GM23338 (cell line): ENCODE results near the gene LRRC2. TPM values are rescaled to one million over a fixed set of nuclear protein-coding genes. Genes with fewer than 3 reads are reported as not detected.

Experiments used
- ATAC-seq: fragments of 200-7000 bp; cut with Tn5 transposase; 3 replicates; pipeline ENCODE4 v1.9.1; 2020
- DNase-seq: peaks from one replicate; pipeline ENCODE4 v3.0.0-alpha.2; 2015; ENCODE audit warnings: low spot score
- H2AFZ ChIP-seq: fragments of 200-600 bp; sonication (generic); 2 replicates; pipeline ENCODE4 v1.8.0; 2016; ENCODE audit warnings: antibody characterized with exemption, mild to moderate bottlenecking, moderate library complexity
- H3F3A ChIP-seq: fragments of 200-600 bp; sonication (generic); replicated peaks from 2 replicates; pipeline ENCODE4 v1.8.0; 2017; ENCODE audit warnings: antibody characterized with exemption, mixed run types, low read depth
- H3K27ac ChIP-seq: fragments of 200-600 bp; sonication (generic); 2 replicates; pipeline ENCODE4 v1.6.1; 2016; ENCODE audit warnings: low read depth
- H3K27me3 ChIP-seq: fragments of 200-600 bp; sonication (generic); 2 replicates; pipeline ENCODE4 v1.8.0; 2016; ENCODE audit warnings: mild to moderate bottlenecking, mixed run types, moderate library complexity; ENCODE audit not compliant: insufficient read depth
- H3K36me3 ChIP-seq: fragments of 200-600 bp; sonication (generic); 2 replicates; pipeline ENCODE4 v1.8.0; 2016; ENCODE audit warnings: mild to moderate bottlenecking; ENCODE audit not compliant: insufficient read depth
- H3K4me1 ChIP-seq: fragments of 200-600 bp; sonication (generic); 2 replicates; pipeline ENCODE4 v1.8.0; 2016; ENCODE audit warnings: mild to moderate bottlenecking, moderate library complexity; ENCODE audit not compliant: insufficient read depth
- H3K4me2 ChIP-seq: fragments of 200-600 bp; sonication (generic); 2 replicates; pipeline ENCODE4 v1.7.1; 2017; ENCODE audit warnings: mixed run types
- H3K4me3 ChIP-seq: fragments of 200-600 bp; sonication (generic); 2 replicates; pipeline ENCODE4 v1.6.1; 2016; ENCODE audit warnings: mixed run types
- H3K79me2 ChIP-seq: fragments of 200-600 bp; sonication (generic); replicated peaks from 2 replicates; pipeline ENCODE4 v1.8.0; 2017; ENCODE audit warnings: mild to moderate bottlenecking; ENCODE audit not compliant: insufficient read depth
- H3K9me2 ChIP-seq: fragments of 200-600 bp; sonication (generic); 2 replicates; pipeline ENCODE4 v1.8.0; 2017; ENCODE audit not compliant: insufficient read depth
- H4K20me1 ChIP-seq: fragments of 200-600 bp; sonication (generic); replicated peaks from 2 replicates; pipeline ENCODE4 v1.8.0; 2017; ENCODE audit warnings: mild to moderate bottlenecking; ENCODE audit not compliant: insufficient read depth
- H3K27ac Mint-ChIP-seq: 2 replicates; pipeline ENCODE4 v1.8.0; 2020; ENCODE audit warnings: inconsistent platforms, mild to moderate bottlenecking, moderate library complexity, mixed read lengths
- H3K27me3 Mint-ChIP-seq: 3 replicates; pipeline ENCODE4 v1.8.0; 2022; ENCODE audit warnings: low read depth, mild to moderate bottlenecking, moderate library complexity, mixed read lengths, inconsistent platforms; ENCODE audit not compliant: insufficient read depth, poor library complexity
- H3K36me3 Mint-ChIP-seq: 3 replicates; pipeline ENCODE4 v1.8.0; 2021; ENCODE audit warnings: low read depth, mild to moderate bottlenecking, inconsistent platforms, moderate library complexity, mixed read lengths
- H3K4me1 Mint-ChIP-seq: 3 replicates; pipeline ENCODE4 v1.8.0; 2020; ENCODE audit warnings: mild to moderate bottlenecking, inconsistent platforms, mixed read lengths
- H3K4me3 Mint-ChIP-seq: 3 replicates; pipeline ENCODE4 v1.8.0; 2021; ENCODE audit warnings: moderate library complexity, mild to moderate bottlenecking, inconsistent platforms, mixed read lengths
- H3K9me3 Mint-ChIP-seq: 3 replicates; pipeline ENCODE4 v1.8.0; 2020; ENCODE audit warnings: moderate library complexity, mild to moderate bottlenecking, inconsistent platforms, mixed read lengths
- CREB1 ChIP-seq: fragments of 250-450 bp; sonication (Bioruptor Pico); IDR thresholded peaks from 2 replicates; pipeline ENCODE4 v1.5.0; 2020; ENCODE audit warnings: low read depth, mild to moderate bottlenecking, moderate library complexity
- EZH2 ChIP-seq: fragments of 200-600 bp; sonication (generic); IDR thresholded peaks from one replicate; pipeline ENCODE4 v1.8.0; 2017; ENCODE audit warnings: antibody characterized with exemption, mild to moderate bottlenecking, low read depth; ENCODE audit not compliant: unreplicated experiment
- EZH2phosphoT487 ChIP-seq: fragments of 200-600 bp; sonication (generic); IDR thresholded peaks from one replicate; pipeline ENCODE4 v1.8.1; 2018; ENCODE audit warnings: antibody characterized with exemption; ENCODE audit not compliant: unreplicated experiment
- NANOG ChIP-seq: IDR thresholded peaks from 2 replicates; pipeline ENCODE4 v1.6.1; 2016; ENCODE audit warnings: antibody characterized with exemption, borderline replicate concordance
- STAT1 ChIP-seq: IDR thresholded peaks from one replicate; pipeline ENCODE4 v1.6.1; 2016; ENCODE audit warnings: antibody characterized with exemption; ENCODE audit not compliant: unreplicated experiment
- ZNF114 ChIP-seq: fragments of 250-450 bp; sonication (Bioruptor Pico); IDR thresholded peaks from 2 replicates; pipeline ENCODE4 v1.5.0; 2020; ENCODE audit warnings: mild to moderate bottlenecking, moderate library complexity
- ZNF331 ChIP-seq: fragments of 250-450 bp; sonication (Bioruptor Pico); IDR thresholded peaks from 2 replicates; pipeline ENCODE4 v1.5.0; 2020; ENCODE audit warnings: low read depth, mild to moderate bottlenecking, moderate library complexity
- polyA plus RNA-seq: library from polyadenylated mRNA; unstranded; fragments of >200 nt; fragmentation: Nextera tagmentation; extraction: Ambion mirVana; gene quantifications from 2 replicates; pipeline ENCODE4 v1.2.1, GENCODE V29; 2016
- total RNA-seq: library from RNA; depleted of rRNA; stranded (reverse); fragments of >200 nt; shearing (Covaris generic); gene quantifications from 2 replicates; pipeline ENCODE4 v1.2.3, GENCODE V29; 2014
- TF ChIP-seq, protein P1 (sequence below): fragments of 250-450 bp; sonication (Bioruptor Pico); IDR thresholded peaks from 2 replicates; pipeline ENCODE4 v1.5.0; 2020; ENCODE audit warnings: mild to moderate bottlenecking, moderate library complexity
- TF ChIP-seq, protein P2 (sequence below): IDR thresholded peaks from 2 replicates; pipeline ENCODE4 v1.6.1; 2016; ENCODE audit warnings: antibody characterized with exemption
- TF ChIP-seq, protein P3 (sequence below), 2 experiments: fragments of 200-600 bp in 1 of 2; sonication (generic) in 1 of 2; conservative IDR thresholded peaks; 2 replicates each; pipeline versions ENCODE4 v1.5.1 to v1.6.1; 2016 to 2017; ENCODE audit warnings: antibody characterized with exemption in 2 of 2, low read depth in 2 of 2, mild to moderate bottlenecking in 2 of 2, moderate library complexity in 1 of 2

Gene LRRC2
- total and polyA plus RNA-seq, 2 experiments from 2014 or later: 6.5 to 7.1 TPM

DNA sequence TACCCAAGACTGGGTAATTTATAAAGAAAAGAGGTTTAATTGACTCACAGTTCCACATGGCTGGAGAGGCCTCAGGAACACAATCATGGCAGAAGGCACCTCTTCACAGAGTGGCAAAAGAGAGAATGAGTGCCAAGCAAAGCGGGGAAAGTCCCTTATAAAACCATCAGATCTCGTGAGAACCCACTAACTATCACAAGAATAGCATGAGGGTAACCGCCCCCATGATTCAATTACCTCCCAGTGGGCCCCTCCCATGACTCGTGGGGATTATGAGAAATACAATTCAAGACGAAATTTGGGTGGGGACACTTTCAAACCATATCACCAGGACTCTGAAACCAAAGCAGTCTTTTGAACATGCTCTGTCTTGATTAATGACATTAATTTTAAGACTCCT lies 61.3 kb downstream of the LRRC2 start:
- Histone ChIP-seq H3K27ac (0 out of 2 replicates have a peak overlapping the region, but pooled peaks have one; percentile 6), H4K20me1 (no peaks in the 10 kb centered on the region)
- ATAC-seq: no peak

More for the DNA sequence above, 61.3 kb downstream of the LRRC2 start:
- no peaks in the 10 kb centered on the region for H3K27me3 ChIP-seq
- H3K27me3 Mint-ChIP-seq: peaks cover 13% of the 10 kb centered on the region
- H3F3A ChIP-seq: peaks cover 8% of the 10 kb centered on the region; the same call in 1 of the 2 replicates
- H3K4me3 ChIP-seq: no peak overlapping the region
- peaks cover 6% of the 10 kb centered on the region; the same call in 1 of the 2 replicates for H3K9me2 ChIP-seq
- H3K36me3 Mint-ChIP-seq: no peaks in the 10 kb centered on the region; the same call in 2 of the 3 replicates
- no peaks in the 10 kb centered on the region for H3K36me3 ChIP-seq
- peaks cover 29% of the 10 kb centered on the region for H3K4me1 Mint-ChIP-seq
- no peak for DNase-seq
- H3K4me3 Mint-ChIP-seq: no peak overlapping the region
- no peak overlapping the region for H2AFZ ChIP-seq
- H3K79me2 ChIP-seq: no peaks in the 10 kb centered on the region
- H3K4me2 ChIP-seq: no peak overlapping the region
- H3K4me1 ChIP-seq: peaks cover 24% of the 10 kb centered on the region
- TF ChIP-seq, protein P1, sequence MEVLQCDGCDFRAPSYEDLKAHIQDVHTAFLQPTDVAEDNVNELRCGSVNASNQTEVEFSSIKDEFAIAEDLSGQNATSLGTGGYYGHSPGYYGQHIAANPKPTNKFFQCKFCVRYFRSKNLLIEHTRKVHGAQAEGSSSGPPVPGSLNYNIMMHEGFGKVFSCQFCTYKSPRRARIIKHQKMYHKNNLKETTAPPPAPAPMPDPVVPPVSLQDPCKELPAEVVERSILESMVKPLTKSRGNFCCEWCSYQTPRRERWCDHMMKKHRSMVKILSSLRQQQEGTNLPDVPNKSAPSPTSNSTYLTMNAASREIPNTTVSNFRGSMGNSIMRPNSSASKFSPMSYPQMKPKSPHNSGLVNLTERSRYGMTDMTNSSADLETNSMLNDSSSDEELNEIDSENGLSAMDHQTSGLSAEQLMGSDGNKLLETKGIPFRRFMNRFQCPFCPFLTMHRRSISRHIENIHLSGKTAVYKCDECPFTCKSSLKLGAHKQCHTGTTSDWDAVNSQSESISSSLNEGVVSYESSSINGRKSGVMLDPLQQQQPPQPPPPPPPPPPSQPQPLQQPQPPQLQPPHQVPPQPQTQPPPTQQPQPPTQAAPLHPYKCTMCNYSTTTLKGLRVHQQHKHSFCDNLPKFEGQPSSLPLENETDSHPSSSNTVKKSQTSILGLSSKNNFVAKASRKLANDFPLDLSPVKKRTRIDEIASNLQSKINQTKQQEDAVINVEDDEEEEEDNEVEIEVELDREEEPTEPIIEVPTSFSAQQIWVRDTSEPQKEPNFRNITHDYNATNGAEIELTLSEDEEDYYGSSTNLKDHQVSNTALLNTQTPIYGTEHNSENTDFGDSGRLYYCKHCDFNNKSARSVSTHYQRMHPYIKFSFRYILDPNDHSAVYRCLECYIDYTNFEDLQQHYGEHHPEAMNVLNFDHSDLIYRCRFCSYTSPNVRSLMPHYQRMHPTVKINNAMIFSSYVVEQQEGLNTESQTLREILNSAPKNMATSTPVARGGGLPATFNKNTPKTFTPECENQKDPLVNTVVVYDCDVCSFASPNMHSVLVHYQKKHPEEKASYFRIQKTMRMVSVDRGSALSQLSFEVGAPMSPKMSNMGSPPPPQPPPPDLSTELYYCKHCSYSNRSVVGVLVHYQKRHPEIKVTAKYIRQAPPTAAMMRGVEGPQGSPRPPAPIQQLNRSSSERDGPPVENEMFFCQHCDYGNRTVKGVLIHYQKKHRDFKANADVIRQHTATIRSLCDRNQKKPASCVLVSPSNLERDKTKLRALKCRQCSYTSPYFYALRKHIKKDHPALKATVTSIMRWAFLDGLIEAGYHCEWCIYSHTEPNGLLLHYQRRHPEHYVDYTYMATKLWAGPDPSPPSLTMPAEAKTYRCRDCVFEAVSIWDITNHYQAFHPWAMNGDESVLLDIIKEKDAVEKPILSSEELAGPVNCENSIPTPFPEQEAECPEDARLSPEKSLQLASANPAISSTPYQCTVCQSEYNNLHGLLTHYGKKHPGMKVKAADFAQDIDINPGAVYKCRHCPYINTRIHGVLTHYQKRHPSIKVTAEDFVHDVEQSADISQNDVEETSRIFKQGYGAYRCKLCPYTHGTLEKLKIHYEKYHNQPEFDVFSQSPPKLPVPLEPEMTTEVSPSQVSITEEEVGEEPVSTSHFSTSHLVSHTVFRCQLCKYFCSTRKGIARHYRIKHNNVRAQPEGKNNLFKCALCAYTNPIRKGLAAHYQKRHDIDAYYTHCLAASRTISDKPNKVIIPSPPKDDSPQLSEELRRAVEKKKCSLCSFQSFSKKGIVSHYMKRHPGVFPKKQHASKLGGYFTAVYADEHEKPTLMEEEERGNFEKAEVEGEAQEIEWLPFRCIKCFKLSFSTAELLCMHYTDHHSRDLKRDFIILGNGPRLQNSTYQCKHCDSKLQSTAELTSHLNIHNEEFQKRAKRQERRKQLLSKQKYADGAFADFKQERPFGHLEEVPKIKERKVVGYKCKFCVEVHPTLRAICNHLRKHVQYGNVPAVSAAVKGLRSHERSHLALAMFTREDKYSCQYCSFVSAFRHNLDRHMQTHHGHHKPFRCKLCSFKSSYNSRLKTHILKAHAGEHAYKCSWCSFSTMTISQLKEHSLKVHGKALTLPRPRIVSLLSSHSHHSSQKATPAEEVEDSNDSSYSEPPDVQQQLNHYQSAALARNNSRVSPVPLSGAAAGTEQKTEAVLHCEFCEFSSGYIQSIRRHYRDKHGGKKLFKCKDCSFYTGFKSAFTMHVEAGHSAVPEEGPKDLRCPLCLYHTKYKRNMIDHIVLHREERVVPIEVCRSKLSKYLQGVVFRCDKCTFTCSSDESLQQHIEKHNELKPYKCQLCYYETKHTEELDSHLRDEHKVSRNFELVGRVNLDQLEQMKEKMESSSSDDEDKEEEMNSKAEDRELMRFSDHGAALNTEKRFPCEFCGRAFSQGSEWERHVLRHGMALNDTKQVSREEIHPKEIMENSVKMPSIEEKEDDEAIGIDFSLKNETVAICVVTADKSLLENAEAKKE: no peak
- TF ChIP-seq ZNF331 (CRISPR knock-in tag) (no peak), STAT1 (no peak), NANOG (no peak), EZH2phosphoT487 (no peak), EZH2 (no peak), ZNF114 (CRISPR knock-in tag) (no peak), CREB1 (CRISPR knock-in tag) (no peak)
- TF ChIP-seq, protein P2, sequence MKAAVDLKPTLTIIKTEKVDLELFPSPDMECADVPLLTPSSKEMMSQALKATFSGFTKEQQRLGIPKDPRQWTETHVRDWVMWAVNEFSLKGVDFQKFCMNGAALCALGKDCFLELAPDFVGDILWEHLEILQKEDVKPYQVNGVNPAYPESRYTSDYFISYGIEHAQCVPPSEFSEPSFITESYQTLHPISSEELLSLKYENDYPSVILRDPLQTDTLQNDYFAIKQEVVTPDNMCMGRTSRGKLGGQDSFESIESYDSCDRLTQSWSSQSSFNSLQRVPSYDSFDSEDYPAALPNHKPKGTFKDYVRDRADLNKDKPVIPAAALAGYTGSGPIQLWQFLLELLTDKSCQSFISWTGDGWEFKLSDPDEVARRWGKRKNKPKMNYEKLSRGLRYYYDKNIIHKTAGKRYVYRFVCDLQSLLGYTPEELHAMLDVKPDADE: no peak
- TF ChIP-seq, protein P3, sequence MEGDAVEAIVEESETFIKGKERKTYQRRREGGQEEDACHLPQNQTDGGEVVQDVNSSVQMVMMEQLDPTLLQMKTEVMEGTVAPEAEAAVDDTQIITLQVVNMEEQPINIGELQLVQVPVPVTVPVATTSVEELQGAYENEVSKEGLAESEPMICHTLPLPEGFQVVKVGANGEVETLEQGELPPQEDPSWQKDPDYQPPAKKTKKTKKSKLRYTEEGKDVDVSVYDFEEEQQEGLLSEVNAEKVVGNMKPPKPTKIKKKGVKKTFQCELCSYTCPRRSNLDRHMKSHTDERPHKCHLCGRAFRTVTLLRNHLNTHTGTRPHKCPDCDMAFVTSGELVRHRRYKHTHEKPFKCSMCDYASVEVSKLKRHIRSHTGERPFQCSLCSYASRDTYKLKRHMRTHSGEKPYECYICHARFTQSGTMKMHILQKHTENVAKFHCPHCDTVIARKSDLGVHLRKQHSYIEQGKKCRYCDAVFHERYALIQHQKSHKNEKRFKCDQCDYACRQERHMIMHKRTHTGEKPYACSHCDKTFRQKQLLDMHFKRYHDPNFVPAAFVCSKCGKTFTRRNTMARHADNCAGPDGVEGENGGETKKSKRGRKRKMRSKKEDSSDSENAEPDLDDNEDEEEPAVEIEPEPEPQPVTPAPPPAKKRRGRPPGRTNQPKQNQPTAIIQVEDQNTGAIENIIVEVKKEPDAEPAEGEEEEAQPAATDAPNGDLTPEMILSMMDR (conservative IDR thresholded peaks at IDR 0.05; ENCODE audit: low read depth in 2 of 2): no peak
- no peak overlapping the region for H3K27ac Mint-ChIP-seq
- H3K9me3 Mint-ChIP-seq: no peaks in the 10 kb centered on the region
